Measurements from ENCODE around the gene NHLRC4. TPM values are rescaled to one million over a fixed set of nuclear protein-coding genes. Genes with fewer than 3 reads are reported as not detected.

The NHLRC4 gene
- total and polyA plus RNA-seq, 7 experiments from 2014 or later = 1.6 to 5.8 (median 4.6) TPM

DNA sequence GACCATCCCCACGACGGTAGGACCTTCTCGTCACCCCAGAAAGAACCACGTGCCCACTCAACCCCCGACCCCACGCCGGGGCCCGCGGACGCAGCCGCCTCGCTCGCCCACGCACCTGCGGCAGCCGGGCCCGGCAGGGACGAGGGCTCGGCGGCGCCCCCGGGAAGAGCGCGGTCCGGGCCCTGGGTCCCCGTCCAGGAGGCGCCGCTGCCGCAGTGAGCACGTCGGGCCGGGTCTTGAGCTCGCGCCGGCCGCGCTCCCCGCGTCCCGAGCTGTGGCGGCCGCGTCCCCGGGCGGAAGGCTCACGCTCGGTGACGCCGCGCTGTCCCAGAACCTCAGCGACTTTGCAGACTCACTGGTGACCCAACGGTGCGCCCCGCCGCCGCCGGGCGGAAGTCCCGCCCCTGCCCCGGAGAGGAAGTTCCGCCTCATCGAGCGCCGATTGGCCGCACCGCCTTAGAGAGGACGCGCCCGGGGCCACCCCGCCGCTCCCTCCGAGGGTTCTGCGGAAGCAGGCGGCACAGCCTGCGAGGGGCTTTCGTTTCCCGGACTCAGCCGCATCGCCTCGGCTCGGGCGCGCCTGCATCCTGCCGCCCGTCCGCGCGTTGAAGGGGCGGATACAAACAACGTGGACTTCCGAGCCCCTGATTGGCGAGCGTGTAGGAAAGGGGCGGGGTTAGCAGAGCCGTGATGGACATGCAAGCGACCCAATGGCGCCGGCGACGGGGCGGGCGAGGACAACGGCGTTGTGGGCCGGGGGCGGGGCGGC is 22.3 kb downstream of the NHLRC4 start:
- Histone ChIP-seq H3K27me3 (ENCODE audit: control insufficient read depth in 2 of 2, insufficient read depth in 2 of 2, low read length in 2 of 2) (no peaks in the 10 kb centered on the region), H3K36me3 (ENCODE audit: control insufficient read depth in 2 of 3, insufficient read depth in 3 of 3, low read length in 3 of 3) (peaks cover 0 to 9% (median 0%) of the 10 kb centered on the region in 3 experiments), H3K27ac (ENCODE audit: low read depth, low read length) (peak overlapping the region; percentile 93), H3K9me3 (ENCODE audit: control insufficient read depth in 2 of 3, low read length in 3 of 3) (no peaks in the 10 kb centered on the region), H3K4me1 (ENCODE audit: control insufficient read depth in 2 of 2, insufficient read depth in 2 of 2, low read length in 2 of 2) (peaks cover 15 to 17% of the 10 kb centered on the region in 2 donors), H3K4me3 (ENCODE audit: low read length) (peak overlapping the region; percentile 93)
- ATAC-seq (peak; percentile 82), DNase-seq (peak; percentile 98 to 100 (median 99))
- peaks cover 0 to 1% (median 0%) of the 10 kb centered on the region in 11 donors for H3K9me3 Mint-ChIP-seq
- peak overlapping the region; percentile 86 to 100 (median 98) for H3K4me3 Mint-ChIP-seq
- peaks cover 25 to 44% (median 39%) of the 10 kb centered on the region in 7 donors for H3K4me1 Mint-ChIP-seq
- intact Hi-C loops (cut with micrococcal nuclease) = loop anchor here (1.0 to 10.0 kb wide), 10 partner anchors 10 to 1196 kb away; partner anchors contain the start of genes CAPN15 (in 2 of the 2), JMJD8 (in 2 of the 2), METTL26 (in 2 of the 2) and STUB1 (in 2 of the 2)
- ChIA-PET CTCF (no interaction called here), POLR2A (interaction anchor here (0.8 to 2.3 kb wide), 4 partner anchors 13 to 47 kb away, joined by 3 to 19 read pairs (median 4); partner anchors contain the start of genes METTL26 and NHLRC4)
- H3K27me3 Mint-ChIP-seq = no peaks in the 10 kb centered on the region
- H3K27ac Mint-ChIP-seq = peak overlapping the region; percentile 95 to 100 (median 99)
- H3K36me3 Mint-ChIP-seq = peaks cover 0 to 4% (median 0%) of the 10 kb centered on the region in 5 donors

DNA sequence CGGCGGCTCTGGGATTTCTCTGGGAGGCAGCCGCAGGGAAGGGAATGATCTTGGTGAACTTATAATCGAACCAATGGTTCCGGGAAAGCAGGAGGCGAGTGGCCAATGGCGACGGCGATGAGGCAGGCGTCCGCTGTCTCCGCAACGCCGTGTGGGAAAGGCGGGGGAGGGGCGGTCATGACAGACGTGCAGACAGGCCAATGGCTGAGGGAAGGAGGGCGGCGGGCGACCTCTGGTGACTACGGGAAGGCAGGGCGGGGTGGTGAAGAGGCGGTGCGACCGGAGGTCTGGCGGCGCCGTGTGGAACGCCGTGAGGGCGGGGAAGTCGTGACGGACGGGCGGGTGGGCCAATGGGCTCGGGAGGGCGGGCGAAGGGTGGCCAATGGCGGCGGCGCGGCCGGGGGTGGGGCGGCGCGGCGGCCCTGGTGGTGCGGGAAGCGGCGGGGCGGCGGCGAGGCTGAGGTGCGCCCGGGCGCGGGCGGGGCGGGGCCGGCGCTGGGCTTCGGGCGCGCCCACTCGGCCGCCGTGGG is 22.9 kb downstream of the NHLRC4 start, which contains the start of gene RAB40C:
Gene RAB40C (plus strand): TSS at position 409 of the 530 bp plus-strand sequence. CDS start 226 bp downstream, outside the sequence.
- ATAC-seq = peak; percentile 91
- H3K4me1 ChIP-seq (ENCODE audit: control insufficient read depth in 2 of 2, insufficient read depth in 2 of 2, low read length in 2 of 2) = peaks cover 15 to 17% of the 10 kb centered on the region in 2 donors
- ChIA-PET POLR2A (interaction anchor here (0.5 to 1.2 kb wide), 3 partner anchors 16 to 95 kb away, joined by 3 read pairs; partner anchors contain the start of genes JMJD8 and METTL26), CTCF (no interaction called here)
- intact Hi-C loops (cut with micrococcal nuclease) = loop anchor here (1.0 to 10.0 kb wide), 11 partner anchors 10 to 1195 kb away; partner anchors contain the start of genes CAPN15 (in 2 of the 2), JMJD8 (in 2 of the 2), METTL26 (in 2 of the 2) and STUB1 (in 2 of the 2)
- H3K27me3 Mint-ChIP-seq = no peaks in the 10 kb centered on the region
- H3K36me3 Mint-ChIP-seq = peaks cover 0 to 4% (median 0%) of the 10 kb centered on the region in 5 donors
- peak within 1 kb of the TSS; percentile 93 for H3K4me3 ChIP-seq (ENCODE audit: low read length)
- peak; percentile 96 to 99 (median 99) for DNase-seq
- peak within 1 kb of the TSS; percentile 95 to 100 (median 99) for H3K27ac Mint-ChIP-seq
- peaks cover 25 to 50% (median 45%) of the 10 kb centered on the region in 7 donors for H3K4me1 Mint-ChIP-seq
- H3K27me3 ChIP-seq (ENCODE audit: control insufficient read depth in 2 of 2, insufficient read depth in 2 of 2, low read length in 2 of 2) = no peaks in the 10 kb centered on the region
- no peaks in the 10 kb centered on the region for H3K9me3 ChIP-seq (ENCODE audit: control insufficient read depth in 2 of 3, low read length in 3 of 3)
- H3K9me3 Mint-ChIP-seq = peaks cover 0 to 1% (median 0%) of the 10 kb centered on the region in 11 donors
- H3K27ac ChIP-seq (ENCODE audit: low read depth, low read length) = peak within 1 kb of the TSS; percentile 93
- H3K4me3 Mint-ChIP-seq = peak within 1 kb of the TSS; percentile 86 to 100 (median 98)
- peaks cover 0 to 12% (median 0%) of the 10 kb centered on the region in 3 experiments for H3K36me3 ChIP-seq (ENCODE audit: control insufficient read depth in 2 of 3, insufficient read depth in 3 of 3, low read length in 3 of 3)

DNA sequence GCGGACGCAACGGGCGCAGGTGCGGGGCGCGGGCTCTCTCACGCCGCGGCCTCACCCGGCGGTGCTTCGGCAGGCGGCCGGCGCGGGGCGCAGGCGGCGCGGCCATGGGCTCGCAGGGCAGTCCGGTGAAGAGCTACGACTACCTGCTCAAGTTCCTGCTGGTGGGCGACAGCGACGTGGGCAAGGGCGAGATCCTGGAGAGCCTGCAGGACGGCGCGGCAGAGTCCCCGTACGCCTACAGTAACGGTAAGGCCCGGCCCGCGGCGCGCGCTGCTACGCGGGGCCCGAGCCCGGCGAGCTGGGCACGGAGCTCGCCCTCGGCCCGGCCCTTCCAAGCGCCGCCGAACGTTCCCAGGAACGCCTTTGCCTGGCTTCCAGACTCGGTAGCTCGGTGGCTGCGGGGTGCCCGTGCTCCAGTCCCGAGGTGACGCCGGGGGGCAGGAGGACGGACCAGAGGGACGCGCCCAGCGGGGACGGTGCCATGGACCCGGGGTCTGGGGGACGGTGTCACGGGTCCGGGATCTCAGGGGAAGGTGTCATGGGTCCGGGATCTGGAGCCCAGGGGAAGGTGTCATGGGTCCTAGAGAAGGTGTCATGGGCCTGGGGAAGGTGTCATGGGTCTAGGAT is 23.5 kb downstream of the NHLRC4 start:
- Histone ChIP-seq H3K36me3 (ENCODE audit: control insufficient read depth in 2 of 3, insufficient read depth in 3 of 3, low read length in 3 of 3) (peaks cover 0 to 12% (median 0%) of the 10 kb centered on the region in 3 experiments), H3K27ac (ENCODE audit: low read depth, low read length) (peak overlapping the region; percentile 75), H3K27me3 (ENCODE audit: control insufficient read depth in 2 of 2, insufficient read depth in 2 of 2, low read length in 2 of 2) (no peaks in the 10 kb centered on the region), H3K4me3 (ENCODE audit: low read length) (peak overlapping the region; percentile 61), H3K4me1 (ENCODE audit: control insufficient read depth in 2 of 2, insufficient read depth in 2 of 2, low read length in 2 of 2) (peaks cover 15 to 17% of the 10 kb centered on the region in 2 donors), H3K9me3 (ENCODE audit: control insufficient read depth in 2 of 3, low read length in 3 of 3) (no peaks in the 10 kb centered on the region)
- DNase-seq = peak in 1 of 9 donors; percentile 43
- peaks cover 0 to 4% (median 0%) of the 10 kb centered on the region in 5 donors for H3K36me3 Mint-ChIP-seq
- CTCF ChIA-PET = no interaction called here
- no peak for ATAC-seq
- POLR2A ChIA-PET = interaction anchor here (0.5 to 1.2 kb wide), 3 partner anchors 16 to 94 kb away, joined by 3 read pairs; partner anchors contain the start of genes JMJD8 and METTL26
- H3K4me3 Mint-ChIP-seq = peak overlapping the region; percentile 83 to 98 (median 88)
- no peaks in the 10 kb centered on the region for H3K27me3 Mint-ChIP-seq
- intact Hi-C loops (cut with micrococcal nuclease) = loop anchor here in 1 of 2 donors (1.0 kb wide), 1 partner anchor 21 kb away; no protein-coding TSS in a partner anchor
- peaks cover 25 to 50% (median 45%) of the 10 kb centered on the region in 7 donors for H3K4me1 Mint-ChIP-seq
- H3K27ac Mint-ChIP-seq = peak overlapping the region; percentile 66 to 98 (median 84)
- H3K9me3 Mint-ChIP-seq = peaks cover 0 to 1% (median 0%) of the 10 kb centered on the region in 11 donors

GRCh38 chr16:590815-591200 is 24.0 kb downstream of the NHLRC4 start:
- no peaks in the 10 kb centered on the region for H3K27me3 Mint-ChIP-seq
- Histone ChIP-seq H3K27me3 (ENCODE audit: control insufficient read depth in 2 of 2, insufficient read depth in 2 of 2, low read length in 2 of 2) (no peaks in the 10 kb centered on the region), H3K9me3 (ENCODE audit: control insufficient read depth in 2 of 3, low read length in 3 of 3) (no peaks in the 10 kb centered on the region), H3K4me3 (ENCODE audit: low read length) (peak overlapping the region; percentile 61), H3K27ac (ENCODE audit: low read depth, low read length) (peak overlapping the region; percentile 75), H3K4me1 (ENCODE audit: control insufficient read depth in 2 of 2, insufficient read depth in 2 of 2, low read length in 2 of 2) (peaks cover 15 to 17% of the 10 kb centered on the region in 2 donors), H3K36me3 (ENCODE audit: control insufficient read depth in 2 of 3, insufficient read depth in 3 of 3, low read length in 3 of 3) (peaks cover 0 to 12% (median 0%) of the 10 kb centered on the region in 3 experiments)
- POLR2A ChIA-PET = interaction anchor here (1.0 to 1.2 kb wide), 2 partner anchors 17 to 46 kb away, joined by 3 read pairs; partner anchors contain the start of gene METTL26
- H3K4me1 Mint-ChIP-seq = peaks cover 25 to 50% (median 45%) of the 10 kb centered on the region in 7 donors
- H3K36me3 Mint-ChIP-seq = peaks cover 0 to 4% (median 0%) of the 10 kb centered on the region in 5 donors
- ATAC-seq = no peak
- CTCF ChIA-PET = no interaction called here
- intact Hi-C loops (cut with micrococcal nuclease) = loop anchor here in 1 of 2 donors (1.0 kb wide), 1 partner anchor 20 kb away; no protein-coding TSS in a partner anchor
- H3K4me3 Mint-ChIP-seq = peak overlapping the region; percentile 83 to 98 (median 88)
- no peak for DNase-seq
- peaks cover 0 to 1% (median 0%) of the 10 kb centered on the region in 11 donors for H3K9me3 Mint-ChIP-seq
- peak overlapping the region; percentile 66 to 95 (median 81) for H3K27ac Mint-ChIP-seq

DNA sequence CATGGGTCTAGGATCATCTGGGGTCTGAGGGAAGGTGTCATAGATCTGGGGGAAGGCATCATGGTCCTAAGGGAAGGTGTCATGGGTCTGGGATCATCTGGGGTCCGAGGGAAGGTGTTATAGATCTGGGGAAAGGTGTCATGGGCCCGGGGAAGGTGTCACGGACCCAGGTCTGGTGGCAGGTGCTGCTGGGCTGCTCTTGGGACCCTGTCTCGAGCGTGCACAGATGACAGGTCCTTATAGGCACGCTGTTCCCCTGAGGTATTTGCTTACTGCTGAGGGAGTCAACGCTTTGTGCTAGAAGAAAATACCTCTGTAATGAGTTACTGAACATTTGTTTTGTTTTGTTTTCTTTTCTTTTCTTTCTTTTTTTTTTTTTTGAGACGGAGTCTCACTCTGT is 24.4 kb downstream of the NHLRC4 start:
- H3K27ac Mint-ChIP-seq = peak overlapping the region; percentile 61 to 95 (median 80)
- Histone ChIP-seq H3K27me3 (ENCODE audit: control insufficient read depth in 2 of 2, insufficient read depth in 2 of 2, low read length in 2 of 2) (no peaks in the 10 kb centered on the region), H3K4me3 (ENCODE audit: low read length) (no peak overlapping the region), H3K36me3 (ENCODE audit: control insufficient read depth in 2 of 3, insufficient read depth in 3 of 3, low read length in 3 of 3) (peaks cover 0 to 16% (median 0%) of the 10 kb centered on the region in 3 experiments), H3K4me1 (ENCODE audit: control insufficient read depth in 2 of 2, insufficient read depth in 2 of 2, low read length in 2 of 2) (peaks cover 15 to 17% of the 10 kb centered on the region in 2 donors), H3K27ac (ENCODE audit: low read depth, low read length) (no peak overlapping the region), H3K9me3 (ENCODE audit: control insufficient read depth in 2 of 3, low read length in 3 of 3) (no peaks in the 10 kb centered on the region)
- CTCF ChIA-PET = no interaction called here
- H3K9me3 Mint-ChIP-seq = peaks cover 0 to 1% (median 0%) of the 10 kb centered on the region in 11 donors
- intact Hi-C loops (cut with micrococcal nuclease) = no loop called here
- ATAC-seq (no peak), DNase-seq (no peak)
- H3K4me1 Mint-ChIP-seq = peaks cover 25 to 51% (median 45%) of the 10 kb centered on the region in 7 donors
- H3K36me3 Mint-ChIP-seq = peaks cover 0 to 4% (median 0%) of the 10 kb centered on the region in 5 donors
- peak overlapping the region; percentile 83 to 98 (median 88) for H3K4me3 Mint-ChIP-seq
- POLR2A ChIA-PET = no interaction called here
- H3K27me3 Mint-ChIP-seq = no peaks in the 10 kb centered on the region

All from naive thymus-derived CD4-positive, alpha-beta T cell (primary cell).